ENCODE data around the gene SUCNR1. TPM values are rescaled to one million over a fixed set of nuclear protein-coding genes. Genes with fewer than 3 reads are reported as not detected.
A peak's percentile ranks its signal among the peaks of the same experiment; 100 is the strongest.
"Not testable (repeated sequence)": the region's sequence is repeated elsewhere in the genome, so short reads cannot be mapped to it uniquely, and the experiment has no call there.

The SUCNR1 gene
- total RNA-seq, 1 donor from 2014 or later, result 0.12 TPM

- intact Hi-C loops (cut with micrococcal nuclease), result no loop called here
- ATAC-seq (no peak), DNase-seq (no peak)
These were observed 6.6 kb upstream of the SUCNR1 start for GRCh38 chr3:151866711-151867410.

GRCh38 chr3:151867666-151868065, 5.8 kb upstream of the SUCNR1 start:
- ATAC-seq (no peak), DNase-seq (no peak)
- intact Hi-C loops (cut with micrococcal nuclease), result no loop called here

DNA sequence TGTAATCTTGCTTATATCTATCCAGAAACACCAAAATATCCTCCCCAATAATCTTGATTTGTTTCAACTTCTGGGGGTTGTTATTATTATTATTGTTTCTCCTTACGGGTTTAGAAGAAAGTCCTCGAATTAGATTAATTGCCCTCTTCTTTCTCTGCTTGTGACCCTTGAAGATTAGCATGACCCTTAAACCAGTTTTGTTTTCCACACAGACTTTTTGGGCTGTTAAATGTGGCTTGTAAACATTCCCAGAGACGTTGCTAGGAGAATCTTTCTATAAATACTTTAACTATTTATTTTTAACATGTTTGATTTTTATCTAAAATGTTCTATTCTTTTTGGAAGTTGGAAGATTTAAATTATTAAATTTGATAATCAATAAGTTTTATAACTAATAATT, 4.3 kb upstream of the SUCNR1 start:
- ATAC-seq (no peak), DNase-seq (no peak)
- intact Hi-C loops (cut with micrococcal nuclease), result no loop called here

DNA sequence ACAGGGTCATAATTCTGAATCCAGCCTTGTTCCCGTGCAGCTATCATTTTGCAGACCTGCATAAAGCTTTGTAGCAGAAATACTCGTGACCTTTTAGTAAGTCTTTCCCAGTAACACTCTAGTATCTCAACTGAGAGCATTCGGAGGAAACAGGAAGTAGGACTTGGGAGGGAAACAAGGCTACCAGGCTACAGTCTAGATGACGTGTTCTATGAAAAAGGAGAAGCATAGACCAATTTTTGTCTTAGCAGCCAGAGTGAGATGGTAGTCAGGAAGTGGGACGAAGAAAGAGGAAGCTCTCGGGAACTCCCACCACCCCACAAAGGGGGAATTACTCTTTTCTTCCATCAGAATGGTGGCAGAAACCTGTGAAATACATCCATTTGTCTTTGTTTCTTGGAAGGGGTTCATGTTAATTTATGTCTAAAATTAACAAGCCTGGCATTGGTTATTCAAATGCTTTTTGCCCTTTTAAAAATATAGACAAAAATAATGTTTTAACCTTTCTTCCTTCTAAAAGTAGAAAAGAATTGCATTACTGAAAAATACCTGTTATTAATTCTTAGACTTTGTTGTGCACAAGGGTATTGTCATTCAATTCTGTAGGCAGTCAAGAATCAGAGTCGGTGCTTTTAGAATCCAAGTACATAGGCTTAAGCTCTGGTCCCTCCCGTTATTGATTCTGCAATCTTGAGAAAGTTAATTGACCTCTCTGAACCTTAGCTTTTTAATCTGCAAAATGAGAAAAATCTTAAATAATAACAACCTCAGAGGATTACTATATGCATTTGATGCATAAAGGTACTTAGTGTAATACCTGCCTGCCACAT, 1.6 kb upstream of the SUCNR1 start:
- intact Hi-C loops (cut with micrococcal nuclease), result no loop called here
- peak; percentile 83 for ATAC-seq

GRCh38 chr3:151874079-151874478, 636 bp downstream of the SUCNR1 start:
- DNase-seq; ATAC-seq; intact Hi-C loops (cut with micrococcal nuclease): not testable (repeated sequence)

More for the DNA sequence above, 1.6 kb upstream of the SUCNR1 start:
- DNase-seq, result no peak

DNA sequence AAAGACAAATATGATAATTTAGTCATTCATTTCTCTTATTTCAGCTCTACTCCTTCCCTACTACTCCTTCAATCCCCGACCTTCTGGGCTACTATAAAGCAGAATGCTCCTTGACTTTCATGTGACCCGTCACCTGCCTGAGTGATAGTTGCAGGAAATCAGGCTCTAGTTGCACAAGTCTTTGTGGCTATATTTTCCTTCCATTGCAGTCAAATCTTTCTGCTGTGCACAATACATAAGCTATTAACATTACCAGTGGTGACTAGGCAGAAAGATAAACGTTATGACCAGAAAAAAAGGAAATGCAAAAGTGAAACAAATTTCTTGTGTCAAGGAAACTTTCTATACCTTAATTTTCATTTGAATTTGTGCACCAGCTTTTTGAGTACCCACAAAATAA, 2.3 kb downstream of the SUCNR1 start:
- intact Hi-C loops (cut with micrococcal nuclease), result no loop called here
- ATAC-seq (no peak), DNase-seq (no peak)

GRCh38 chr3:151877269-151877668, 3.8 kb downstream of the SUCNR1 start:
- intact Hi-C loops (cut with micrococcal nuclease), result no loop called here
- ATAC-seq, result no peak
- no peak for DNase-seq

DNA sequence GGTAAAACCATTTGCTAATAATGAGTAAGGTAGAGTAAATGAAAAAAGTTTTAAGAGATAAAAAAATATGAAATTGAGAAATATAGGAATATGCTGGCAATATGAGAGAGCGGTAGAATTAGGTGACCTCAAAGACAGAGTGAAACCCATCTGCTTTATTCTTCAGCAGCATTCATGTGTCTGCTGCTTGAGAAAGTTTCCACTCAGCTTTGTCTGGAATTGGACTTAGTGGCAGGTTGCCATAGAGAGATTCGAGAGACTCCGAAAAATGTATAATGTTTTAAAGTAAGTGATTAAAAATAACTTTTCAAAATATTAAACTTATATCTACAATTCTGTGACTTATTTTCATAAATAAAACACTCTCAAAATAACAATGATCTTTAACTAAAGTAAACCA, 5.0 kb downstream of the SUCNR1 start:
- no peak for DNase-seq
- intact Hi-C loops (cut with micrococcal nuclease), result no loop called here
- ATAC-seq, result no peak

DNA sequence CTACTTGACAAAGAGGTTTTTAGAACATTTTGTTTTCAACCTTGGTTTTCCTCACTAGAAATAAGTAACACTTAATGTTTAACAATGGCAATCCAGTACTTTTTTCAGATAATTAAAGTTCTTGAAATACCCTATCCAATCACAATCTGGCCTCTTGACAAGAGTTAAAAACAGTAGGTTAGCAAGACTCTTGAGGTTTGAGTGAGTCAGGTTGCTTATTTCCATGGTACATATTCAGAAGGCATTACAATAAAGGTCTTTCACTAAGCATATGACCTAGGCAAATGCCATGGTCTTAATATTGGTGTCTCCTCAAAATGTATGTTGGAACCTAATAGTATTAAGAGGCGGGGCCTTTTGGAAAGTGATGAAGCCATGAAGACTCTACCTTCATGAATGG, 5.6 kb downstream of the SUCNR1 start:
- DNase-seq (no peak), ATAC-seq (no peak)
- intact Hi-C loops (cut with micrococcal nuclease), result no loop called here

DNA sequence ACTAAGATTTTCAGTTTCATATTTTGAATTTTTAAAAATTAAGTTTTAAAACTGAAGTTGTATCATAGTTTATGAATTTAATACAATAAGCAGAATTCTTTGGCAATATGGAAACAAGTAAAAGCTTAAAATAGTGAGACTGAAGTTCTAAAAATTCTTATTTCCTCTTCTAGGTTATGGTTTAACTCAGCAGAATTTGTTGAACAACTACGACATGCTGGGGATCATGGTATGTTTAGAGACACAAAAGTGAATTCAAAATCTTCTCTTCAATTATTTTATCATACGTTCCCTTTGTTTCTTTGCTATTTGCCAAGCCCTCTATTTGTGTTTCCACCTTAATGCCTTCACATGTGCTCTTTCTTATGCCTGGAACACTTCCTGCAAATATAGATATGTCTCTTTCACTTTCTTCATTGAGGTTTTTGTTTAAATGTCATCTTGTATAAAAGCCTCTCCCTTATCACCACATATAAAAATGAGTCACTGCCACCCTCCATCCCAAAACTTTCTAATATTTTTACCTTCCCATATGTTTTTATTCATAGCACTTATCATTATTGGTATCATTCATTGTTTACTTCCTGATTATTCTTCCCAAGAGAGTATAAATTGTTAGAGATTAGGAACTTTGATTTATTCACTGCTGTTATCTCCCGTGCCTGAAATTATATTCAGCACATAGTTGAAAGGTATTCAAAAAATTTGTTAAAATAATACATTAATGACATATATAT, 6.4 kb downstream of the SUCNR1 start:
- intact Hi-C loops (cut with micrococcal nuclease), result no loop called here
- ATAC-seq, result no peak

DNA sequence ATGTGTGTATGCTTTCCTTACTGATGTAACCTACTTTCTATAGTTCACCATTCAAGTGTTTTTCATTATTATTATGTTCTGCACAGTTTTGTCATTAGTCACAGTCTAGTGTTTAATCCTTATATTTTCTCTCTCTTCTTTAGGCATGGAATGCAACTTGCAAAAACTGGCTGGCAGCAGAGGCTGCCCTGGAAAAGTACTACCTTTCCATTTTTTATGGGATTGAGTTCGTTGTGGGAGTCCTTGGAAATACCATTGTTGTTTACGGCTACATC, 6.9 kb downstream of the SUCNR1 start:
- intact Hi-C loops (cut with micrococcal nuclease), result no loop called here
- ATAC-seq (no peak), DNase-seq (no peak)

More for the DNA sequence above, 6.4 kb downstream of the SUCNR1 start:
- DNase-seq, result no peak

- DNase-seq (no peak), ATAC-seq (no peak)
- intact Hi-C loops (cut with micrococcal nuclease), result no loop called here
These were observed 7.7 kb downstream of the SUCNR1 start for GRCh38 chr3:151881137-151881536.

DNA sequence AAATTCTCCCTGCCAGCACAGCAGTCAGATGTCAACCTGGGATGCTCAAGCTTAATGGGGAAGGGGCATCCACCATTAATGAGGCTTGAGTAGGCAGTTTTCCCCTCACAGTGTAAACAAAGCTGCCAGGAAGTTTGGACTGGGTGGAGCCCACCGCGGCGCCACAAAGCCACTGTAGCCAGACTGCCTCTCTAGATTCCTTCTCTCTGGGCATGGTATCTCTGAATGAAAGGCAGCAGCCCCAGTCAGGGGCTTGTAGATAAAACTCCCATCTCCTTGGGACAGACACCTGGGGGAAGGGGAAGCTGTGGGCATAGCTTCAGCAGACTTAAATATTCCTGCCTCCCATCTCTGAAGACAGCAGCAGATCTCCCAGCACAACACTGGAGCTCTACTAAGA, 12.0 kb downstream of the SUCNR1 start:
- DNase-seq; ATAC-seq; intact Hi-C loops (cut with micrococcal nuclease): not testable (repeated sequence)

- intact Hi-C loops (cut with micrococcal nuclease); ATAC-seq; DNase-seq: not testable (repeated sequence)
These were observed 14.2 kb downstream of the SUCNR1 start for GRCh38 chr3:151887450-151888211.

DNA sequence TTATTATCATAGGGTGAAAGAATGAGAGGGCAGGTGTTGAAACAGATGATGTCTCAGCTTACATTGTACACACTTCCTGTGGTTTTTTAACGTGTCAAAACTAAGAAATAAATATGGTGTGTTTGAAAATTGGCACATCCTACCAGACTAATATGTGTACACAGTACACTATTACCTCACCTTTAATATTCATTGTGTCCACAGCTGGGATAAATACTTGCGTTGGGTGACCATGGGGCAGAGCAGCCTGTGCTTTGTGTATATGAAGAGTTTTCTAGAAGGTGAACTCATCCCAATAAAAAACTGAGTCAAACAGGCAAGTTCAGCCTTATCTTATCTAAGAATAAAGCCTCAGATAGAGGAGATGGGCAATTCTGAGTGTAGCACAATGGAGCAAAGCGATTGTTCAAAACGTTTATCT, 17.3 kb downstream of the SUCNR1 start:
- intact Hi-C loops (cut with micrococcal nuclease), result no loop called here
- ATAC-seq (no peak), DNase-seq (no peak)

DNA sequence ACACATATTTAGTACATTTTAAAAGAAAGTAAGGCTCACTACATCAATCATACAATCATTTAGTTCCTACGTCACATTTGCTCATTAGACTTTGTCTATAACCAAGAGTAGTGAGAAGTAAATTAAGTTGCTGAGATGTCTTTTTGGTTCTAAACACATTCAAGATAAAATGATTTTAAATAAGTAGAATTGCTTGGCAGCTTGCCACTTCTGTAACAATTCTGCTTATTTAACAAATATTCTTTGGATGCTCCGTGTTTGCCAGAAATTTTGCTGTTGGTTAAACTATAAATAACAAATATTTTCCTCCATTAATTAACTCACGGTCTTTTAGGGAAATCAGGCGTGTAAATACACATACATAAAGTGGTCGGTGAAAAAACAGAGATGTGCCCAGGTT, 18.3 kb downstream of the SUCNR1 start:
- no peak for ATAC-seq
- DNase-seq, result no peak
- intact Hi-C loops (cut with micrococcal nuclease), result no loop called here

DNA sequence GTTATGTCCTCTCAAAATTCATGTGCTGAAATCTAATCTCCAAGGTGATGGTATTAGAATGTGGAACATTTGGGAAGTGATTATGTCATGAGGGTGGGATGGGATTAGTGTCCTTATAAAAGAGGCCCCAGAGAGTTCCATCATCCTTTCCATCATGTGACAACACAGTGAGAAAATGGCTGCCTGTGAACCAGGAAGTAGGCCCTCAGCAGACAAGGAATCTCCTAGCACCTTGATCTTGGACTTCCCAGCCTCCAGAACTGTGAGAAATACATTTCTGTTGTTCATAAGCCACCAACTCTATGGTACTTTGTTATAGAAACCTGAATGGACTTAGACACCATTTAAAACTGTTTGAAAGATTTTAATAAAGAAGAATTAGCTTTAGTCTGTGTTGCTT, 20.8 kb downstream of the SUCNR1 start:
- ATAC-seq (no peak), DNase-seq (no peak)
- intact Hi-C loops (cut with micrococcal nuclease), result no loop called here

- DNase-seq (no peak), ATAC-seq (no peak)
- intact Hi-C loops (cut with micrococcal nuclease), result no loop called here
These were observed 22.2 kb downstream of the SUCNR1 start for GRCh38 chr3:151895478-151896241.
